HG03378 (cell line): ENCODE results near the gene RANGAP1.

Experiments used
- ATAC-seq: cut with Tn5 transposase; IDR thresholded peaks from one replicate; pipeline ENCODE4 v1.9.1; 2021; ENCODE audit warnings: mild to moderate bottlenecking, moderate library complexity; ENCODE audit not compliant: unreplicated experiment

RANGAP1 gene

DNA sequence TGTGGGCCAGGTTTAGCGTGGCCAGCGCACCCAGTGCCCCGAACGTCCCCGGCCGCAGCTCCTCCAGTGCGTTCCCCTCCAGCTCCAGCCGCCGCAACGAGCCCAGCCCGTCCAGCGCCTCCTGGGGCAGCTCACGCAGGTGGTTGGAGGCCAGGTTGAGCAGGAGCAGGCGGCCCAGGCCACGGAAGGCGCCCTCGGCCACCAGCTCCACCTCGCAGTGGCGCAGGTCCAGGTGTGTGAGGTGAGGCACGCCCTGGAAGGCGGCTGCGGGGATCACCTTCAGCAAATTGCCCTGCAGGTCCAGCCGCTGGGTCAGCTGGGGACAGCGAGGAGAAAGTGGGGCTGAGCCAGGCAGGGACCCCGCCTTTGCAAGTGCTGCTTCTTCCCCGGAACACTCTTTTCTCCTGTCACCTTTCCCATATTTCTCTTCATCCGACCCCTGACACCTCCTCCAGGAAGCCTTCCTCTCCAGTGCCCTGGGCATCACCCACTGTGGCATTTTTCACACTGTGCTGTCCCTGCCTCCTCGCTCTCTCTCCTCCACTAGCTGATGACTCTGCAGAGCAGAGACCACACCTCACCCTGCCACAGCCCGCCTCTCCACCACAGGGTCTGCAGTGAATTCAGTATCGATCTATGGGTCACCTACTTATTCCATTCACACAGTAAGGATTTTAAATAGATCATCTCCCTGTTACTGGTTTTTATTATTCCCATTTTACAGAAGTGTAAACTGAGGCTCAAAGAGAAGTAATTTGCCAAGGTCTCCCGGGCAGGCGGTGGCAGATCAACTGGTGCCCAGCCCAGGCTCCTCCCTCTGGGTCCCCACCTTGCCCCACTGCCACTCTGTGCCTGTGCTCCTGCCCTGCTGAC lies 47.2 kb downstream of the RANGAP1 start:
- no peak for ATAC-seq

GRCh38 chr22:41237707-41238569 lies 48.0 kb downstream of the RANGAP1 start:
- peak; percentile 51 for ATAC-seq

DNA sequence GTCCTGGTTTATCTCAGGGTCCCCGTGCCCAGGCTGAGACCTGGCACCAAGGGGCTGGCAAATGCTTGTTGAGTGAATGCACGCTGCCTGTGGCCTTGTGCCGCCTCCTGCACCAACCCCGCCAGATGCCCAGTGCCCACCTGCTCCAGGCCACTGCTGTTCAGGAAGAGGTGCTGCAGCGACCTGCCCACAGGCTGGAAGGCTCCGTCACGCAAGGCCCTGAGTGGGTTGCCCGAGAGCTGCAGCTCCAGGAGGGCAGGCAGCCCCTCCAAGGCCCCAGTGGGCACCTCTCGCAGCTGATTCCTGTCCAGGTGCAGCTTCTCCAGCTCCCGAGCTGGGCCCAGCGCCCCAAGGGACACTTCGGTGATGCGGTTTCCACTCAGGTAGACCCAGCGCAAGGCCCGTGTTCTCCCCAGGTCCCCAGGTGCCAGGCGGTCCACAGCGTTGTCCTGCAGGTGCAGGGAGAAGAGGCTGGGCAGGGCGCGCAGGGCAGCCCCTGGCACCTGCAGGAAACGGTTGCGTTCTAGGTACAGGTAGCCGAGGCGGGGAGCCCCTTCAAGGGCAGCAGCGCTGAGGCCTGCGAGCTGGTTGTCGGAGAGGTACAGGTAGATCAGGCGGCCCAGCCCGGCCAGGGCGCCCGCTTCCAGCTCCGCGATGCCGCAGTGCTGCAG lies 48.8 kb downstream of the RANGAP1 start:
- ATAC-seq: no peak

DNA sequence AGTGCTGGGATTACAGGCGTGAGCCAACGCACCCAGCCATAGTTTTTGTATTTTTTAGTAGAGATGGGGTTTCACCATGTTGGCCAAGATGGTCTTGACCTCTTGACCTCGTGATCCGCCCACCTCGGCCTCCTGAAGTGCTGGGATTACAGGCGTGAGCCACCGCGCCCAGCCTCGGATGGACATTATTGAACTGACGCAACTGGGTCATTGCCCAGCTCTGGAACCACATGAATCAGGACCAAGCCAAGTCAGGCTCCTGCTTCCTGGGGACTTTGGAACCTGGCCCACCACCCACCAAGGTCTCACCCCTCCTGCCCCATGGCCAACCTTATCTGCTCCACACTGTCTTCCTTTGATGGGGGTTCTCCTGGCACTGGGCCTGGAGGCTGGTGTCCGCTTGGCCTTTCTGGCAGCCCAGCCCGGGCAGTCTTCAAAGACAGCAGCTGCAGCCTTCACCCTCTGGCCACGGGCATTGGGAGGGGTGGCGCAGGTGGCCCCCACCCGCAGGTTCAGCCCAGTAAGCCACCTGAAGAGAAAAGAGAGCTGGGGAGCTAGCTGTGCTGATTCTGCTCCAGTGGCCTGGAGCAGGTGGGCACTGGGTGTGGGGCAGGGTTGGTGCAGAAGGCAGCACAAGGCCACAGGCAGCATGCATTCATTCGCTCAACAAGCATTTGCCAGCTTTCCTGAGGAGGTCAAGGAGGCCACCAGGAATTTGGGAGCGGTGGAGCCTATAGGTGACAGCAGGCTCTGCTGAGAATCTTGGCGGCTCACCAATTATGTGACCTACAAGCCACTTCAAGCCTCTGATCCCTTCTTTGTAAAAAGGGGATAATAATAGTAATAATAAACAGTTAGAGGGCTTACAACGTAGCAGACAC lies 50.9 kb downstream of the RANGAP1 start:
- ATAC-seq: no peak

DNA sequence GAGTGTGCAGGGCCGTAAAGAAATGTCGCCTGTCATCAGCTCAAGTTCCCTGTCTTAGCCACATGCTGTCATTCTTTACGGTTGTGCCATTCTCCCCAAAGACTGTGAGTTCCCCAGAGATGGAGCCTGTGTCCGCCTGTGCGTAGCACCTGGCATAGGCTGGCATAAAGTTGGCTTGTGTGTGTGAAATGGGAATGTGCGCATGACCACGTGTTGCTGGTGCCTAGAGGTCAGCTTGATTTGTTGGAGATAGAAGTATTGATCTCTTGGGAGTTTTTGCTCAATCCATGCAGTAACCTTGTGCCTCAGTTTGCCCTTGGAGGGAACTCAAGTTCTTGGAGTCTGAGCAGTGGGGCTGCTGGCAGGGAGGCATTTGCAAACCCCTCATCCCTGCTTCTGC lies 54.6 kb downstream of the RANGAP1 start:
- no peak for ATAC-seq

DNA sequence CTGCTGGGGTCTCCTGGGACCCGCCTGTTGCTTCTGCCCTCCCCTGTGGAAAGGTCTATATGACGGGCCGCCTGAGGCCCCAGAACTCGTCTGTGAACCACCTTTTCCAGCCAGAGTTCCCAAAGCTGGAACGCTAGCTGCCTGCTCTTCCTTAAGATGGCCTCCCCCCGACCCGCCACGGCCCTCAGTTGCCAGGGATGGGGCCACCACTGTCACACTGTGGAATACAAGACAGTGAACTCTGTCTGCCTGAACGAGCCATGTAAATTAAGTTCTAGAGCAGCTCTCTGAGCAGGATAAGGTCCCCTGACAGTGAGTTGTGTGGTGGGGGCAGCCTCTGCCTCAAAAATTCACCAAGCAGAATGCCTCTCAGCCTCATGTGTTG lies 55.6 kb downstream of the RANGAP1 start:
- no peak for ATAC-seq

DNA sequence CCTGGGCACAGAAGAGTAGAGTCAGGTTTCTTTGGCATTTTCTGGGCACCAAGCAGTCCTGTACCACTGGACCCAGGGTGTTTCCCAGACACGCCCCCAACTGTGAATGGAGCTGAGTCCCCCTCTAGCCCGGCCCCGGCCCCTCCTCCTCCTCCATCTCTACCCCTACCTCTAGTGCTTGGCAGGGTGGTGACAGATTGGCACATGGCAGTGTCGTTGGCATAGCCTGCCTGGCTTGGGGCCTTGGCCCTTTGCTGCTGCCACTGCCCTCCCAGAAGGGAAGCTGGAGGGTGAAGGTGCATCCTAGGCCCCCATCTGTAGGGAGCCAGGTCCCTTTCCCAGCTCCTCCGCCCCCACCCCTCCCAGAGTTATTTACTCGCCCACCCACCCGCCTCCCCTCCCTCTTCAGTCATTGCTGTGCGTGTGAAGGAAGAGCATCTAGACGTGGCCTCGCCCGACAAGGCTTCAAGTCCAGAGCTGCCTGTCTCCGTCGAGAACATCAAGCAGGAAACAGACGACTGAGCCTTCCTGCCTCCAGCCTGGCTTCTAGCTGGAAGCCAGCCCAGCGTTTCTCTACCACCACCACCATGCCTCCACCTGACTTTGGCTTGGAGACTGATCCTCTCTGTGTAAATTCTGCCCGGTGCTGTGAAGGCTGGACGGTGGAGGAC lies 56.1 kb downstream of the RANGAP1 start:
- no peak for ATAC-seq

GRCh38 chr22:41229215-41229614 lies 56.8 kb downstream of the RANGAP1 start:
- ATAC-seq: no peak

GRCh38 chr22:41226723-41227655 lies 59.0 kb downstream of the RANGAP1 start:
- no peak for ATAC-seq

DNA sequence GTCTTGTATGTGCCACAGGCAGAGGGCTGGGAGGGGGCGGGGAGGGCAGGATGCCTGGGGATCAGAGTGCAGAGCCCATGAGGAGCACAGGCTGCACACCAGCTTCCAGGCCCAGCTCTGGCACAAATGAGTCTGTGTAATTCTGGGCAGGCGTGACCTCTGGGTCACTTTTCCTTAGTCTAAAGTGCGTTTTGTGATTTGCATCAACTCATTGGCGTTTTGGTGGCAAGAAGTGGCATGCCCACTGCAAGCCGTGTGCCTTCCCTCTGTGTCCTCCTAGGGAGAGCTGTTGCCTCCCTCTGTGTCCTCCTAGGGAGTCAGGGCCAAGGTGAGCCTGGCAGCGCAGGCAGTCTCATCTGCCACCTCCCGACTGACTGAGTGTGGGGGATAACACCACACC lies 62.5 kb downstream of the RANGAP1 start:
- no peak for ATAC-seq

- ATAC-seq: no peak
These were observed 63.0 kb downstream of the RANGAP1 start for GRCh38 chr22:41222846-41223507.

- ATAC-seq: no peak
These were observed 68.3 kb downstream of the RANGAP1 start for GRCh38 chr22:41217553-41218157.

DNA sequence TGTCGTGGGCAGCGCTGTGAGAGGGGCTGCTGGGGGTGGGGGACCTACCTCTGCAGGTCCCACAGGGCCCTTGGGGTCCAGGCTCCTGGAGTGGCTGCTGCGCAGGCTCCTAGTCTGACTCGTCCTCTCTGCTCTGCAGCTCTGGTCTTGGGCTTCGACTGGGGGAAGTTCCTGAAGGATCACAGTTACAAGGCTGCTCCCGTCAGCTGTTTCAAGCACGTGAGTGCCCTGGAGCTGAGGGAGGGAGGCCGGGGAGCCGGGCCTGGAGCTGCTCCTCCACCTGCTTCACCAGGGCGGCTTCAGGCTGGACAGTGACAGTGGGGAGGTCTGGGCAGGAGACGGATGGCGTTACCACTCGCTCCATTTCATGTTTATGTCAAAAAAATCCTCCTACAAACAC lies 69.0 kb downstream of the RANGAP1 start:
- no peak for ATAC-seq

- no peak for ATAC-seq
These were observed 70.1 kb downstream of the RANGAP1 start for GRCh38 chr22:41215926-41216325.

DNA sequence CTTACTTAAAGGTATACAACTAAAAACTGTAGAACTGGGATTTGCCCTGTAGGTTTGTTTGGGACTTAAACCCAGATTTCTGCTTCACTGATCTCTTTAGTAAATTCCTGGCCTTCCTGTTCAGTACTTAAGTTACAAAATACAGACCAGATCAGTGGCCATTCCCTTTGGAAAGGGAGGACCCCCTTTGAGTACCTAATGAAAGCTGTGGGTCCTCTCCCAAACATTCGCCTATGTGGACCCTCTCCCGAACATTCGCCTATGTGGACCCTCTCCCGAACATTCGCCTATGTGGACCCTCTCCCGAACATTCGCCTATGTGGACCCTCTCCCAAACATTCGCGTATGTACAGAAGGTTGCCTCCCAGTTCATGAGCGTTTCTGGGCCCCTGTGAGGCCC lies 70.6 kb downstream of the RANGAP1 start:
- ATAC-seq: no peak

GRCh38 chr22:41206719-41207118 lies 79.3 kb downstream of the RANGAP1 start:
- ATAC-seq: no peak

GRCh38 chr22:41204992-41205900 lies 80.7 kb downstream of the RANGAP1 start, which contains the start of gene L3MBTL2:
TSS of gene L3MBTL2 (plus strand) at chr22:41205312. CDS start at chr22:41205363, 51 bp downstream.
- peak; percentile 87 for ATAC-seq
